Measurements from ENCODE around the gene TDP1.
"Not testable (repeated sequence)": the region's sequence is repeated elsewhere in the genome, so short reads cannot be mapped to it uniquely, and the experiment has no call there.

Gene TDP1

DNA sequence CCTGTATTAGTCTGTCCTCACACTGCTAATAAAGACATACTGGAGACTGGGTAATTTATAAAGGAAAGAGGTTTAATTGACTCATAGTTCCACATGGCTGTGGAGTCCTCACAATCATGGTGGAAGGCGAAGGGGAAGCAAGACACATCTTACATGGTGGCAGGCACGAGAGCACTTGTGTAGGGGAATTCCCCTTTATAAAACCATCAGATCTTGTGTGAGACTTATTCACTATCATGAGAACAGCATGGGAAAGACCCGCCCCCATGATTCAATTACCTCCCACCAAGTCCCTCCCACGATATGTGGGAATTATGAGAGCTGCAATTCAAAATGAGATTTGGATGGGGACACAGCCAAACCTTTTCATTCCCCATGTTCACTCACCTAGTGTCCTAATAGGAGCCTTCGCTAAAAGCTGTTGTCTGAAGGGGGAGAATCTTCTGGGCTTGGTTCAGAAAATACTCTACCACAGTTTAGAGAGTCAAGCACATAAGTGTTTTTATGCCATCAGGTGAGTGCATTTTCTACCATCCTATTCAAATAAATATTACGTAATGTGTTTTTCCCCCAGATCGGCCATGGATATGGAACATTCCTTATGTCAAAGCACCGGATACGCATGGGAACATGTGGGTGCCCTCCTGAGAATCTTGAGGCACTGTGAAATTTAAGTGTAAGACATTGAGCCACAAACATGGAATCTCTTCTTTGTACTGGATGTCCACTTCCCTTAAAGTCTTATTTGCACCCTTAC lies 86.9 kb downstream of the TDP1 start:
- DNase-seq (ENCODE audit: low read depth in 2 of 3, low spot score in 1 of 3), result no peak

DNA sequence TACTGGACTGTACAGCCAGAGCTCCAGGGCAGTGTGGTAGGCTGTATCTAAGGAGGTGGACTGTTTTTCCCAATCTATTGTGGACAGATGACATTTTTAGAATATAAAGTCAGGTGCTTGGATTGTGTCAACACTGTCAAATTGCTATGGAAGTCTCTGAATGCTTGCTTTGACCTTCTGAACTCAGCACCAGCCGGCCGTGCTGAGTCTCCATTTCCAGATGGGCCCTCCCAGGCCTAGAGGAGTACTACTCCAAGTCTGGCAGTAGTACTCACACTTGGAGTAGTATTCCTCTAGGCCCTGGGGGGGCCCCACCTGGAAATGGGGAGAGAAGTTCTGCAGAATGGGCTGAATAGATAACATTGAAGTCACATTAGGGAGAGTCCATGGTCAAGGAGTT lies 89.9 kb downstream of the TDP1 start:
- no peak for DNase-seq (ENCODE audit: low read depth in 2 of 3, low spot score in 1 of 3)

DNA sequence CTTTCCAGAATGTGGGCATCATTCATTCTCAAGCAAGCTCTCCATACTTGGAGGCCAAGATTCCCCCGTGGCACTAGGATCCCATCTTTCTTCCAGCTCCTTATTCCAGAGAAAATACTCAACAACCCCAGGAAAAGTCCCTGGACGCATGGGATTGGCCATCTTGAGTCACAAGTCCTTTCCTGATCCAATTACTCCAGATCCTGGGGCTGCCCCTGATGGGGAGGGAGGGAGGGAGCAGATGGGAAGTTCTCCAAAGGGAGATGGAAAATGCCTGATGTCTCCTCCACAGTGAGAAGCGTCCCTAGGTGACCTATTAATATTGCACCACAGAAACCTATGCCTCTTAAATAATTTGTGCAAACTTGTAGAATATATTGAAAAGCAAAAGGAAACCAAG lies 93.7 kb downstream of the TDP1 start:
- no peak for DNase-seq (ENCODE audit: low read depth in 2 of 3, low spot score in 1 of 3)

- no peak for DNase-seq (ENCODE audit: low read depth in 2 of 3, low spot score in 1 of 3)
Observed at GRCh38 chr14:90050271-90050670, 94.5 kb downstream of the TDP1 start.

DNA sequence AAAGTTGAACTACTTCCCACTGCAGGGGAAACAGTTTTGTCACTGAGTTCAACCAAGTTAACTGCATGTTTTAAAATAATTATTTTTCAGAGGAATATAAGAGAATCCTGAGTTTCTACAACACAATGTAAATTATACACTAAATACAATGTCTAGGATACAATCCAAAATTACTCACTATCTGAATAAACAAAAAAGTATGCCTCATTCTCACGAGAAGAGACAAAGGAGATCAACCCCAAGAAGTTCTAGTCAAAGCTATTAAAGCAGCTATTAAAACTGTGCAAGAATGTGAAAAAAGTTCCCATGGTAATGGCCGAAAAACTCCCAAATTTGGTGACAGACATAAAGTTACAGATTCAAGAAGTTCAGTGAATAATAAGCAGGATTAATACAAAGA lies 97.3 kb downstream of the TDP1 start:
- no peak for DNase-seq (ENCODE audit: low read depth in 2 of 3, low spot score in 1 of 3)

GRCh38 chr14:90054803-90055202 lies 99.1 kb downstream of the TDP1 start:
- DNase-seq (ENCODE audit: low read depth in 2 of 3, low spot score in 1 of 3), result no peak

DNA sequence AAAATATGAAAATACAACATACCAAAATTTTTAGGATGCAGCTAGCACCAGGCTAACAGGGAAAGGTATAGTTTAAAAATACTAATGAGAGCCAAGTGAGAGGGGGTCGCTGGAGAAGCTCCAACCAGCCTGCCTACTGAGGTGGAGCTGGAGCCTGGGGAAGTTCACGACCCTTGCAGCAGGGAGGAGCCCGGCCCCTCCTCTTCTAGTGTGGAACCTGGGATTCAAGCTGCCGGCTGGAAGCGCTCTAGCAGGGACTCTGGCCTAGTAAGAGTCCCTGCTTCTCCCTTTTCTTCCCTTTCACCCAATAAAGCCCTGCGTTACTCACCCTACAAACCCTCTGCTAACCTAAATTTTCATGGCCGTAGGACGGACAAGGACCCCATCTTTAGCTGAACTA lies 101.1 kb downstream of the TDP1 start:
- no peak for DNase-seq (ENCODE audit: low read depth in 2 of 3, low spot score in 1 of 3)

- DNase-seq (ENCODE audit: low read depth in 2 of 3, low spot score in 1 of 3), result no peak
Observed at GRCh38 chr14:90058876-90059458, 103.2 kb downstream of the TDP1 start.

- peak; percentile 15 to 47 (median 34) for DNase-seq (ENCODE audit: low read depth in 2 of 3, low spot score in 1 of 3)
Observed at GRCh38 chr14:90060312-90060964, 104.7 kb downstream of the TDP1 start.

- DNase-seq (ENCODE audit: low read depth in 2 of 3, low spot score in 1 of 3), result no peak
Observed at GRCh38 chr14:90060965-90061684, 105.4 kb downstream of the TDP1 start.

- DNase-seq (ENCODE audit: low read depth in 2 of 3, low spot score in 1 of 3), result no peak
Observed at GRCh38 chr14:90061685-90062126, 106.0 kb downstream of the TDP1 start, which contains the start of gene KCNK13. KCNK13 (plus strand) TSS chr14:90061994; CDS start chr14:90062206, 212 bp downstream.

GRCh38 chr14:90062127-90062794 lies 106.5 kb downstream of the TDP1 start:
- DNase-seq (ENCODE audit: low read depth in 2 of 3, low spot score in 1 of 3), result no peak

- no peak for DNase-seq (ENCODE audit: low read depth in 2 of 3, low spot score in 1 of 3)
Observed at GRCh38 chr14:90062822-90063539, 107.3 kb downstream of the TDP1 start.

DNA sequence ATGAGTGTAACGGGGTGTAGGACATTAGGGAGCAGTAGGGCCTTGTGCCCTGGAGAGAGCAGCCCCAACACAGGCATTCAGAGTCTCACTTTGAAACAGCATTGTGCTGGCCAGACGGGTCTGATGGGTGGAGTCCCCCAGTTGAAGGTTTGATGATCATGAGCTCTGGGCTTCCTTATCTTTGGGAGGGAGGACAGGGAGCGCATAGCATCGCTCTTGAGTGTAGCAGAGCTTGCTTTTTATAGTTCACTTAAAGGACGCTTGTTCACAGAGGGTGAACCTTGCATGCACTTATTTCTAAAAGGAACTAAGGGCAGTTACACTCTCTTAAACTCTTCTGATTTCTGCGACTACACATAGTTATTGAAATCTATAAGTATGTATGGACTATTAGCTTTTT lies 116.6 kb downstream of the TDP1 start:
- DNase-seq (ENCODE audit: low read depth in 2 of 3, low spot score in 1 of 3), result no peak

- DNase-seq (ENCODE audit: low read depth in 2 of 3, low spot score in 1 of 3), result no peak
Observed at GRCh38 chr14:90079576-90079975, 123.8 kb downstream of the TDP1 start.

- DNase-seq (ENCODE audit: low read depth in 2 of 3, low spot score in 1 of 3), result no peak
Observed at GRCh38 chr14:90087433-90087832, 131.7 kb downstream of the TDP1 start.

- DNase-seq (ENCODE audit: low read depth in 2 of 3, low spot score in 1 of 3), result no peak
Observed at GRCh38 chr14:90088176-90088575, 132.4 kb downstream of the TDP1 start.

GRCh38 chr14:90089486-90089885 lies 133.8 kb downstream of the TDP1 start:
- not testable (repeated sequence) for DNase-seq (ENCODE audit: low read depth in 2 of 3, low spot score in 1 of 3)

DNA sequence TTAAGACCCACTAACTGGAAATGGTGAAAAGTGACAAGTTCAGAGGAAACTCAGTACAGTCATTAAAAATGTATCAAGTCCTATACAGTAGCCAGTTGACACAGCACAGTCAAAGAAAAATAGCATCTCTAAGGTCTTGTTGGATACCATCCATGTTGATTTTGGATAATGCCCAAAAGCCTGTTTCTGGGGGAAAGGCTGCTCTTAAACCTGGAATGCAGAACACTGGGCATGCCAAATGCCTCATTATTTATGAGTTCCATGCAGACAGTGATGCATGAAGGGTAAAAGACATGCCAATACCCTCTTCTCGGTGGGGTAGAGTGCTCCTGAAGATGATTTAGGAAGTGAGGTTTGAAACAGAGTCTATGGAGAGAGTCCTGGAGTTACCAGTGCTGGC lies 135.7 kb downstream of the TDP1 start:
- DNase-seq (ENCODE audit: low read depth in 2 of 3, low spot score in 1 of 3), result no peak

GRCh38 chr14:90093942-90094595 lies 138.3 kb downstream of the TDP1 start:
- no peak for DNase-seq (ENCODE audit: low read depth in 2 of 3, low spot score in 1 of 3)
